Medulla oblongata (tissue), 1 donor: ENCODE results near the gene RAVER2.

ENCODE experiments used
- DNase-seq: peaks from one replicate; pipeline ENCODE4 v3.0.0-alpha.2; 2015; ENCODE audit errors: extremely low spot score

RAVER2 gene

GRCh38 chr1:64875606-64876005, 130.7 kb downstream of the RAVER2 start:
- DNase-seq = no peak

- DNase-seq = no peak
These were observed 132.3 kb downstream of the RAVER2 start for GRCh38 chr1:64877151-64877550.

GRCh38 chr1:64877598-64877997, 132.7 kb downstream of the RAVER2 start:
- no peak for DNase-seq

- DNase-seq = no peak
These were observed 133.2 kb downstream of the RAVER2 start for GRCh38 chr1:64878090-64878489.

- no peak for DNase-seq
These were observed 134.2 kb downstream of the RAVER2 start for GRCh38 chr1:64878931-64879611.

GRCh38 chr1:64880449-64880848, 135.6 kb downstream of the RAVER2 start:
- no peak for DNase-seq

- no peak for DNase-seq
These were observed 136.4 kb downstream of the RAVER2 start for GRCh38 chr1:64881281-64881680.
